Endothelial cell of hepatic sinusoid (primary cell): ENCODE data around the gene ZNF766.
"Not testable (repeated sequence)": the region's sequence is repeated elsewhere in the genome, so short reads cannot be mapped to it uniquely, and the experiment has no call there.

Experiments used
- in situ Hi-C: cut with HindIII; loops from 2 replicates; pipeline ENCODE4 v1.10.0; 2017; ENCODE audit warnings: low sequenced_read_pairs

ZNF766 gene

DNA sequence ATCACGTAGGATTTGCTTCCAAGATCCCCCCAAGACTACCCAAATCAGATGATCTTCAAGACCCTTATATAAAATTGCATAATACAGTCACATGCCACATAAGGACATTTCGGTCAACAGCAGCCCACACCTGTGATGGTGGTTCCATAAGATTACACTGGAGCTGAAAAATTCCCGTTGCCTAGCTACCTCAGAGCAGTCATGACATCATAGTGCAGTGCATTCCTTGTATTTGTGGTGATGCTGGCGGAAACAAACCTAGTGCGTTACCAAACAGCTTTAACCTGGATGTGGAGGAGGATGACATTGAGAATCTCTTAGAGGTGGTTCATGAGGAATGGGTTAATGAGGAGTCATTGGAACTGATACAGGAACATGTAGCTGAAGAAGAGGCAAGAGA is 4.8 kb downstream of the ZNF766 start:
- in situ Hi-C loops, result no loop called here

DNA sequence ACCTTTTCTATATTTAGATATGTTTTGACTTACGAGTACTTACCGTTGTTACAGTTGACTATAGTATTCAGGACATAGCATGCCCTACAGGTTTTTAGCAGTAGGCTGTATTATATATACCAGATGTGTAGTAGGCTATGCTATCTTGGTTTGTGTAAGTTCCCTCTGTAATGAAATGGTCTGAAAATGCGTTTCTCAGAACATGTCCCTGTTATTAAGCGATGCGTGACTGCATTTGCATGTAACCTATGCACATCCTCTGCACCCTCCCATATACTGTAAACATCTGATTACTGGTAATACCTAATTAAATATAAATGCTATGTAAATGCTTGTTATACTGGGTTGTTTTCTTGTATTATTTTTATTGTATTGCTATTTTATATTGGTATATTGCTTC is 6.6 kb downstream of the ZNF766 start:
- in situ Hi-C loops, result no loop called here

DNA sequence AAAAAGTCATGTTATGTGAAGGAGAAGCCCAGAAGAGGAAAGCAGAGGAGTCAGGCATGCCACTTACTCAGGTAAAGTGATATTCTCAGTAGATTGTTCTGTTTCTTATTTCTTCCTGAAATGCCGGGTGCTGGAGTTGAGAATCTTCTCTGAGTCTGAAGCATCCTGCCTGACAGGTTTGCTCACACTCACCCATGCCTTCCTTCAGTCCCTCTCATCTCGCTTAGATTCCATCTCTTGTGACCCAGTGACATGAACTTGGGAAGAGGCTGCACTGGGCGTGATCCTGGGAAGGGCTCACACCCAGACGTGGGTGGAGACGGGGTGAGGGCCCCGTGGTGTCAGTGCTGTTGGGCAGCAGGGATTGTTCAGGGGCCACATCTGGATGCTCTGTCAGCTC is 8.1 kb downstream of the ZNF766 start:
- in situ Hi-C loops, result no loop called here

DNA sequence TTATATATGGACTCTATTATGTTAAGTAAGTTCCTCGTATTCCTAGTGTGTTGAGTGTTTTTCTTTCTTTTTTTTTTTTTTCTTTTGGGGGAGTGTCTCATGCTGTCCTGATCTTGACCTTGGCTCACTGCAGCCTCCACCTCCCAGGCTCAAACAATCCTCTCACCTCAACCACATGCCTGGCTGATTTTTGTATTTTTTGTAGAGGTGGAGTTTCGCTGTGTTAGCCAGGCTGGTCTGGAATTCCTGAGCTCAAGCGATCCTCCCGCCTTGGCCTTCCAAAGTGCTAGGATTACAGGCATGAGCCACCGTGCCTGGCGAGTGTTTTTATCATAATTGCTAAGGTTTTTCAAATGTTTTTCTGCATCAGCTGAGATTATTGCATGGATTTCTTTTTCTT is 16.9 kb downstream of the ZNF766 start:
- in situ Hi-C loops, result loop anchor here (5.0 kb wide), 1 partner anchor 96 kb away; no protein-coding TSS in a partner anchor

DNA sequence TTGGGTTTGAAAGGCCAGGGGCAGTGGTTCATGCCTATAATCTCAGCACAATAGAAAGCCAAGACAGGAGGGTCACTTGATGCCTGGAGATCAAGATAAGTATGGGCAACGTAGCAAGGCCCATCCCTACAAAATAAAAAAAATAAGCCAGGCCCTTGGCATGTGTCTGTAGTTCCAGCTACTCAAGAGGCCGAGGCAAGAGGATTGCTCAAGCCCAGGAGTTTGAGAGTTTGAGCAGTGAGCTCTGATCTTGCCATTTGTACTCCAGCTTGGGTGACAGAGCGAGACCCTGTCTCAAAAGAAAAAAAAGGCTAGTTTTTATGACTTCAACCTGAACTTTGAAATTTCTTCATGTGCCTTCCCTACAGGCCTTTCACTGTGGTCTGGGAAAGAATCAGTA is 22.4 kb downstream of the ZNF766 start:
- in situ Hi-C loops, result no loop called here

DNA sequence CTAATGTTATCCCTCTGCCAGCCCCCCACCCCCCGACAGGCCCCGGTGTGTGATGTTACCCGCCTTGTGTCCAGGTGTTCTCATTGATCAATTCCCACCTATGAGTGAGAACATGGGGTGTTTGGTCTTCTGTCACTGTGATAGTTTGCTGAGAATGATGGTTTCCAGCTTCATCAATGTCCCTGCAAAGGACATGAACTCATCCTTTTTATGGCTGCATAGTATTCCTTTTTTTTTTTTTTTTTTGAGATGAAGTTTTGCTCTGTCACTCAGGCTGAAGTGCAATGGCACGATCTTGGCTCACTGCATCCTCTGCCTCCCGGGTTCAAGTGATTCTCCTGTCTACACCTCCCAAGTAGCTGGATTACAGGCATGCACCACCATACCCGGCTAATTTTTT is 23.6 kb downstream of the ZNF766 start:
- in situ Hi-C loops, result not testable (repeated sequence)

DNA sequence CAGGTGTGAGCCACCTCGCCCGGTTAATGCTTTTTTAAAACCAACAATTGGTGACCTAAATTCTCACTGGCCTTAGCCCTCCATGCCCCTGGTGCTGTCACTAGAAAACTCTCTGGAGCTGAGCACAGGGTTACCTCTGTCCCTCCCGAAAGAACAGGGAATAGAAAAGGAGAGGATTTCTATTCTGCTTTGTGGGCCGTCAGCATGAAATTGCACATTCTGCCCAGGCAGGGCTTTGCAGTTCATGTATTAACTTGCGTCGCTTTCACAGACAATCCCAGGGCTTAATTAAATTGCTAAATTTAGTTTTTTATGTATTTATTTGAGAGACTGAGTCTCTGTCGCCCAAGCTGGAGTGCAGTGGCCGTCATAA is 27.0 kb downstream of the ZNF766 start:
- in situ Hi-C loops, result no loop called here

DNA sequence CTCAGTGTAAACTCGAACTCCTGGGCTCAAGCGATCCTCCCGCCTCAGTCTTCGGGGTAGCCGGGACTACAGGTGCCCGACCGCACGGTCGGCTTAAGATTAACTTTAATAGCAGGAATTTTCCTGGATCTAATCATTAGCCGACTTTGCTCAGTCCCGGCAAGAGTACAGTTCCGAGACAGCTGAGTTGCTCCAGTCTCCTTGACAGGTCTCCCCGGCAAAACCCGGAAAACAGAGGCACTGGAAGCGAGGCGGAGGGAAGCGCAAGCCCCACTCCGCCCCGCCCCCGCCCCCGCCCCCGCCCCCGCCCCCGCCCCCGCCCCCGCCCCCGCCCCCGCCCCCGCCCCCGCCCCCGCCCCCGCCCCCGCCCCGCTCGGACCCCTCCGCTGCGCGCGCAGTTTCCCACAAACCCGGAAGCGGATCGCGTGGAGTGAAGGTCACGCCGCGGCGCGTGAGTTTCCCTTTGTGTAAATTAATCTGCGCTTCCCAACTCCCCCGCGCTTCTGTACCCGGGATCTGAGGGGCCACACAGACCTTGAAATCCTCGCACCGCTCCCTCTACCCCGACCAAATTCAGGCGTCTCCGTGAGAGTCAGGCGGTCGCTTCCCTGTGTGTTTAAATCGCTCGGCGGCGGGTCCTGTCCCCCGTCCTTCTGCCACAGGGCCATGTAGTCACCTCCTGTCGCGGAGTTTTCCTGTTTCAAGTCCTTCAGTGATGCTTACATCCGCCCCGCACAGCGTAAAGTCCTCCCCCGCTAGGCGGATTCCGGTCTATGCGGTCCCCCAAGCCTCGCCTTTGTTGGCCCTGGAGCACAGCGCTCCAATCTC is 27.6 kb downstream of the ZNF766 start, which contains the start of gene ZNF480:
Gene ZNF480 (plus strand): TSS at position 397 of the 828 bp plus-strand sequence. CDS start 3,244 bp downstream, outside the sequence.
- in situ Hi-C loops, result no loop called here

DNA sequence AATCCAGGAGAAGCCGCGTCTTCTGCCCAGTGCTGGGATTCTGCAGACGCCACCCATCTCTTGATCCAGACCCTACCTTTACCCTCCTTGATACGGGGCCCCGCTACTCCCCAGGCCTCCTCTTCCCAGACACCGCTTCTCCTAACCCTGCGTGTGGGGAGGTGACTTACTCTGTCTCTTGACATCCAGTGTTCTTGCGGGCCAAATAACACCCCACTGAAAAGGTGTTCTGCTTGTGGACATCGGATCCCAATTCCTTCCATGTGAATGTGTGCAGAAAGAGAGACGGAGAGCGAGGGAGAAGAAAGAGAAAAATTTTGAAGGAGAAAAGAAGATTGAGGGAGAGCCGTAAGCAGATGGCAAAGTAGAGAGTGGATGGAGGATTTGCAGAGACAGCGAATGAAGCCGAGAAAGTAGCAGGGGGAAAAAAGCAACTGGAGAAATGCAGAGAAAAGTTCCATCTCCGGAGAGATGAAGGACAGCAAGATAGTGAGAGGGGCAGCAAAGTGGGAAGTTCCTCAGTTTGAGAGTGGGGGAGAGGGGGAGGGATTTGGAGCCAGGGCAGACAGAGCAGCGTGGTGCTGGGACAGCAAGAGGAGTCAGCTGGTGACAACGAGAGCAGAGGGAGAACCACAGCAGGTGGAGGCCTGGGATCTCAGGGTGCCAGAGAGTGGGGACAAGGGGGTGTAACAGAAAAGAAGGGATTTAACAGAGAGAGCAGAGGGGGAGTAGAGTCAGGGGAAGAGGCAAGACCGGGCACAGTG is 28.4 kb downstream of the ZNF766 start:
- in situ Hi-C loops, result no loop called here

DNA sequence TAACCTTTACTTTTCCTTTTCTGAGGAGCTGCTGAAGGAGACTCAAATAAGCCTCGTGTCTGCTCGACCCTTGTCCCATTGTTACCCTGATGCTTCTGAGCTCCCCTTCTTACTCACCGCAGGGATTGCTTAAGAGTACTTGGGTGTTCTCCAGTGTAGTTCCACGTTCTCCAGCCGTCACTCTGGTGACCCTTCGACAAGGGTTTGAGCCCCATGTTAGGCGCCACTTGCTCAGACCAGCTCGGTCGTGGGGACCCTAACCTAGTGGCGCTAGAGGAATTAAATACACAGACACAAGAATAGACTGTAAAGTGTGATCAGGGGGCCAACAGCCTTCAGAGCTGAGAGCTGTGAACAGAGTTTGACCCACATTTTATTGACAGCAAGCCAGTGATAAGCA is 37.9 kb downstream of the ZNF766 start:
- in situ Hi-C loops, result no loop called here

DNA sequence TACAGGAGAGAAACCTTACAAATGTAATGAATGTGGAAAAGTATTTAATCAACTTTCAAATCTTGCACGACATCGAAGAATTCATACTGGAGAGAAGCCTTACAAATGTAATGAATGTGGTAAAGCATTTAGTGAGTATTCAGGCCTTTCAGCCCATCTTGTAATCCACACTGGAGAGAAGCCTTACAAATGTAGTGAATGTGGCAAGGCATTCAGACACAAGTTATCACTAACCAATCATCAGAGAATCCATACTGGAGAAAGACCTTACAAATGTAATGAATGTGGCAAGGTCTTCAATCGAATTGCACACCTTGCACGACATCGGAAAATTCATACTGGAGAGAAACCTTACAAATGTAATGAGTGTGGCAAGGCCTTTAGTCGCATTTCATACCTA is 53.0 kb downstream of the ZNF766 start:
- in situ Hi-C loops, result no loop called here

DNA sequence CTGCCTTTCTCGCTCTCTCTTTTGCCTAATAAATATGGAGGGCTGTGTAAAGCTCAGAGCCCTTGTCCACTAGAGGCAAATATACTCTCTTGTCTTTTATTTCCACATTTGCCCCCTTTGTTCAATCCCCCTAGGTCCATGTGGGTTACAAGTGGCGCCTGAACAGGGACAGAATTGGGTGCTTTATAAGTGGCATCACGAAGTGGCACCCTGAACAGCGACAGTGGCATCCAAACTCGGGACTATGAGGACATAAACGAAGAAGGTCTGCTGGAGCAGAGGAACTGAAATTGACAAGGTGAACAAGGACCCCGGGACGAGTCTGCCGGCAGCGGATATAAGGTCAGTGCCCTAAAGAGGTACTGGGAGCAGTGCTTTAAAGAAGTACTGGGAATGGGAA is 62.4 kb downstream of the ZNF766 start:
- in situ Hi-C loops, result no loop called here

DNA sequence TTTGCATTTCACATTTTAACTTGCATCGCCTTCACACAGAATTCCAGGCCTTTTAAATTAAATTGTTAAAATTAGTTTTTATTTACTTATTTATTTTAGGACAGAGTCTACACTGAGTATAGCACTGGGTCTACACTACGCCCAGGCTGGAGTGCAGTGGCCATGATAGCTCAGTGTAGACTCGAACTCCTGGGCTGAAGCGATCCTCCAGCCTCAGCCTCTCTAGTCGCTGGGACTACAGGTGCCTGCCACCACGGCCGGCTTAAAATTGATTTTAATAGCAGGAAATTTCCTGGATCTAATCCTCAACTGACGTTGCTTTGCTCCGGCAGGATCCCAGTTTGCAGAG is 66.4 kb downstream of the ZNF766 start:
- in situ Hi-C loops, result no loop called here

DNA sequence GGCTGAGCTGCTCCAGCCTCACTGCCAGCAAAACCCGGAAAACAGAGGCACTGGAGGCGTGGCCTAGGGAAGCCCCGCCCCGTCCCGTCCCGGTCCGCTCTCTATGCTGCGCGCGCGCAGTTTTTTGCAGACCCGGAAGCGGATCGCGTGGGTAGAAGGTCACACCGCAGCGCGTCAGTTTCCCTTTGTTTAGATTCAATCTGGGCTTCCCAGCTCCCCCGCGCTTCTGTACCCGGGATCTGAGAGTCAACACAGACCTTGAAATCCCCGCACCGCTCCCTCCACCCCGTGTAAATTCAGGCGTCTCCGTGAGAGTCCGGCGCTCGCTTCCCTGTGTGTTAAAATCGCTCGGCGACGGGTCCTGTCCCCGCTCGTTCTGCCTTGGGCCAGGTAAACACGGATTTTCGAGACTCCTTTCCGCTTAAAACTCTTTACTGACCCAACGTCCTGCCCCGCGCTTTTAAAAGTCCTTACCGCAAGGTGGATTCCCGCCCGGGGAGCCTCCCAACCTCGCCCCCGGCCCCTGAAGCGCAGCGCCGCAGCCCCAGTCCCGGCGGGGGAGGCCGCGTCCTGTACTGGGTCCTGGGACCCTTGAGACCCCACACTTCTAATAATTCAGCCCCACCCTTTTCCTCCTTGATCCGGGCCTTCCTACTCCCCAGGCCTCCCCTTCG is 66.9 kb downstream of the ZNF766 start, which contains the start of gene ZNF610:
Gene ZNF610 (plus strand): TSS at position 127 of the 674 bp plus-strand sequence. CDS start 12,930 bp downstream, outside the sequence.
- in situ Hi-C loops, result no loop called here

DNA sequence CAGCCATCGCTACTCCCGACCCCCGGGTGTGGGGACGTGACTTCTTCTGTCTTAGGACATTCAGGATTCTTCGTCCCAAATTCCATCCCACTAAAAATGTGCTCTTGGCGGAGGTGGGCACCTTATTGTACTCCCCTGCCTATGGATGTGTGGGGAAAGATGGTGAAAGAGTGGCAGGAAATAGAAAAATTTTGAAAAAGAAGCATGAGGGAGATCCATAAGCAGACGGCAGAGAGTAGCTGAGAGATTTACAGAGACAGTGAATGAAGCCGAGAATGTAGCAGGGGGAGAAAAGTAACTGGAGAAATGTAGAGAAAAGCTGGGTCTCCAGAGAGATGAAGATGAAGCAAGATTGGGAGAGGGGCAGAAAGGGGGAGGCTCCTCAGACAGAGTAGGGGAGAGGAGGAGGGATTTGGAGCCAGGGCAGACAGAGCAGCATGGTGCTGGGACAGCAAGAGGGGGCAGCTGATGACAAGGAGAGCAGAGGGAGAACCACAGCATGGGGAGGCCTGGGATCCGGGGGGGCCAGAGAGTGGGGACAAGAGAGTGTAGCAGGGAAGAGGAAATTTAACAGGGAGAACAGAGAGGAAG is 67.5 kb downstream of the ZNF766 start:
- in situ Hi-C loops, result no loop called here

DNA sequence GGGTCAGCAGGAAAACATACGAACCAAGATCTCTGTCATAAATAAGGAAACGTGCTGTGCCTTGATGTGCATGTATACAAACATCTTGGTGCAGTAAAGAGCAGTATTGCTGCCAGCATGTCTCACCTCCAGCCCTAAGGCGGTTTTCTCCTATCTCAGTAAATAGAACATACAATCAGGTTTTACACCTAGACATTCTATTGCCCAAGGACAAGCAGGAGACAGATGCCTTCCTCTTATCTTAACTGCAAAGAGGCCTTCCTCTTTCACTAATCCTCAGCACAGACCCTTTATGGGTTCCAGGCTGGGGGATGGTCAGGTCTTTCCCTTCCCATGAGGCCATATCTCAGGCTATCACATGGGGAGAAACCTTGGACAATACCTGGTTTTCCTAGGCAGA is 69.6 kb downstream of the ZNF766 start:
- in situ Hi-C loops, result not testable (repeated sequence)

DNA sequence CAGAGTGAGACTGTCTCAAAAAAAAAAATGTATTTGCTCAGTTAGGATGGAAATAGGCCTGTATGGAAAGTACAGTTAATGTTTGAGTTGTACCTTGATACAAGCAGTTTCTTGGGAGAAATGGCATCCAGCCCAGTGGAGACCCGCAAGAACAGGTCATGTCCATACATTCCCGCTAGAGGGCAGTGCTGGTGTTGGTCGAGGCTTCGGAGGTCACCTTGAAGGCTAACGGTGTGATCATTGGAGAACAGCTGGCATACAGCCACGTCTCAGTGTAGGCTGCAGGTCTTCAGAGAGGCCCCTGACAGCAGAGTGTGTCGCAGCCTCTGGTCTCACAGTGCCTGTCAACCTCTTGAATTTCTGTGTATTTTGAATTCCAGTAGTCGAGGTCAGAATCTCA is 74.2 kb downstream of the ZNF766 start:
- in situ Hi-C loops, result no loop called here

DNA sequence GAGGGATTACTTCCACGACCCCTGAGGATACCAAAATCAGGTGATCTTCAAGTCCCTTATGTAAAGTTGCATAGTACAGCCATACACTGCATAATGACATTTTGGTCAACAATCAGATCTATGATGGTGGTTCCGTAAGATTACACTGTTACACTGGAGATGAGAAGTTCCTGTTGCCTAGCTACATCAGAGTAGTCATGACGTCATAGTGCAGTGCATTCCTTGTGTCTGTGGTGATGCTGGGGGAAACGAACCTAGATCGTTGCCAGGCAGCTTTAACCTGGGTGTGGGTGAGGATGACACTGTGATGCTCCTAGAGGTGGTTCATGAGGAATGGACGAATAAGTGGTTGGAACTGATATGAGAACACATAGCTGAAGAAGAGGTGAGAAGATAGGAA is 75.8 kb downstream of the ZNF766 start:
- in situ Hi-C loops, result no loop called here
